ENCODE measurements around the gene SOCS3.

- TF ChIP-seq POLR2AphosphoS5 (IDR thresholded peaks at IDR 0.05) (no peak), CTCF (IDR thresholded peaks at IDR 0.05) (no peak)
Observed at GRCh38 chr17:78349891-78350642, 9.8 kb downstream of the SOCS3 start.

Data from prostate gland (tissue), 2 donors.